ENCODE measurements around the gene SLIT1. TPM values are rescaled to one million over a fixed set of nuclear protein-coding genes. Genes with fewer than 3 reads are reported as not detected.

SLIT1 gene
- total and polyA plus RNA-seq, 2 donors (not counting 1 experiment from before 2014, with no cell fraction given): 0.15 to 0.49 TPM

DNA sequence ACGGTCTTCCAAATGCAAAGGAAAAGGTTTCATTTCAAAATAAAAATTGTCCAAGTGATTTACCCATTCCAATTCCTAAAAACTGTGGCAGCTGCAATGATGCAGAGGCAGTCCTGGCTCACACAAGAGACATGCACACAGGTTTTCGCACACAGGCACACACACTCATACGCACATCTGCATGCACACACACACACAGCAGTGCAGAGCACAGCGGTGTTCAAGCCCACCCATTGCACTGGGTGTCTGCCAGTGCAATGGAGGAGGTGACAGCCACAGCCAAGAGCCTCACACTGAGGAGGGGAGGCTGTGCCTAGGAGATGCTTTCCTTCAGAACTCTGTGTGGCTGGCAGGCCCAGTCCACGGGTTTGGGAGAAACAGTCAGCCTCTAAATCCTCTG is 123.7 kb downstream of the SLIT1 start:
- ATAC-seq (ENCODE audit: low read depth) (no peak), DNase-seq (no peak)
- Histone ChIP-seq H3K9me3 (ENCODE audit: control extremely low read depth in 1 of 3, control insufficient read depth in 2 of 3, insufficient read depth in 1 of 3, low read length in 2 of 3) (peaks cover 0 to 1% (median 0%) of the 10 kb centered on the region in 3 donors), H3K79me2 (ENCODE audit: control insufficient read depth, insufficient read depth, low read length) (no peaks in the 10 kb centered on the region), H3K4me1 (ENCODE audit: control insufficient read depth in 2 of 2, insufficient read depth in 2 of 2, low read length in 2 of 2) (no peaks in the 10 kb centered on the region), H4K20me1 (ENCODE audit: control insufficient read depth, insufficient read depth, low read length, poor library complexity, severe bottlenecking) (no peaks in the 10 kb centered on the region), H3K9ac (ENCODE audit: low read length) (no peak overlapping the region), H3K4me2 (replicated peaks; ENCODE audit: low read depth, low read length, poor library complexity, severe bottlenecking) (no peak overlapping the region), H3K27me3 (replicated peaks in 1 of 4; ENCODE audit: control extremely low read depth in 1 of 4, control insufficient read depth in 3 of 4, insufficient read depth in 4 of 4, low read length in 3 of 4) (no peaks in the 10 kb centered on the region), H3K27ac (ENCODE audit: low read length in 2 of 2) (no peak overlapping the region), H3K4me3 (ENCODE audit: control extremely low read depth in 1 of 5, extremely low read depth in 1 of 5, insufficient read depth in 1 of 5, low read depth in 2 of 5, low read length in 4 of 5) (no peak overlapping the region), H3K36me3 (replicated peaks in 1 of 2; ENCODE audit: control extremely low read depth in 1 of 2, control insufficient read depth in 1 of 2, extremely low read depth in 1 of 2, insufficient read depth in 2 of 2, low read length in 1 of 2) (no peaks in the 10 kb centered on the region), H2AFZ (ENCODE audit: insufficient read depth, low read depth, low read length, poor library complexity, severe bottlenecking) (no peak overlapping the region)
- CTCF ChIA-PET: interaction anchor here (2.4 kb wide), 1 partner anchor 148 kb away, joined by 8 read pairs; no protein-coding TSS in a partner anchor
- no peak overlapping the region for H3K27ac Mint-ChIP-seq
- no peaks in the 10 kb centered on the region for H3K4me1 Mint-ChIP-seq
- peaks cover 3% of the 10 kb centered on the region for H3K9me3 Mint-ChIP-seq (ENCODE audit: insufficient read depth)
- POLR2A ChIA-PET: no interaction called here
- H3K27me3 Mint-ChIP-seq: peaks cover 7% of the 10 kb centered on the region
- intact Hi-C loops (cut with micrococcal nuclease): no loop called here
- WGBS (ENCODE audit: insufficient coverage): 83% methylated on average over 4 of the region's 5 CpGs
- no peak for TF ChIP-seq EZH2 (IDR thresholded peaks at IDR 0.05; ENCODE audit: borderline replicate concordance, insufficient read depth, low read depth, low read length, poor library complexity, severe bottlenecking)
- TF ChIP-seq, protein P1, sequence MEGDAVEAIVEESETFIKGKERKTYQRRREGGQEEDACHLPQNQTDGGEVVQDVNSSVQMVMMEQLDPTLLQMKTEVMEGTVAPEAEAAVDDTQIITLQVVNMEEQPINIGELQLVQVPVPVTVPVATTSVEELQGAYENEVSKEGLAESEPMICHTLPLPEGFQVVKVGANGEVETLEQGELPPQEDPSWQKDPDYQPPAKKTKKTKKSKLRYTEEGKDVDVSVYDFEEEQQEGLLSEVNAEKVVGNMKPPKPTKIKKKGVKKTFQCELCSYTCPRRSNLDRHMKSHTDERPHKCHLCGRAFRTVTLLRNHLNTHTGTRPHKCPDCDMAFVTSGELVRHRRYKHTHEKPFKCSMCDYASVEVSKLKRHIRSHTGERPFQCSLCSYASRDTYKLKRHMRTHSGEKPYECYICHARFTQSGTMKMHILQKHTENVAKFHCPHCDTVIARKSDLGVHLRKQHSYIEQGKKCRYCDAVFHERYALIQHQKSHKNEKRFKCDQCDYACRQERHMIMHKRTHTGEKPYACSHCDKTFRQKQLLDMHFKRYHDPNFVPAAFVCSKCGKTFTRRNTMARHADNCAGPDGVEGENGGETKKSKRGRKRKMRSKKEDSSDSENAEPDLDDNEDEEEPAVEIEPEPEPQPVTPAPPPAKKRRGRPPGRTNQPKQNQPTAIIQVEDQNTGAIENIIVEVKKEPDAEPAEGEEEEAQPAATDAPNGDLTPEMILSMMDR (IDR thresholded peaks at IDR 0.05): no peak
- H3K4me3 Mint-ChIP-seq: no peak overlapping the region

DNA sequence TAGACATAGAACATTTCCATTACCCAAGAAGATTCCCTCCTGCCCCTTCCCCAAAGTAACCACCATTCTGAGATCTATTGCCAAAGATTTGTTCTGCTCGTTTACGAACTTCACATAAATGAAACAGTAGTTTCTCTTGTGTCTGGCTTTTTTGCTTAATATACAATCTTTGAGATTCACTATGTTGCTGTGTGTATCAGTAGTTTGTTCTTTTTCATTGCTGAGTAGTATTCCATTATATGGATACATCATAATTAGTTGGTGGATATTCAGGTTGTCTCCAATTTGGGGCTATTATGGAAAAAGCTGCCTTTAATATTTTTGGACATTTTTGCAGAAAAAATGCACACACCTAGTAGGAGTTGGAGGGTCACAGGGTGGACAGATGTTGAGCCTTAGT is 124.3 kb downstream of the SLIT1 start:
- DNase-seq (no peak), ATAC-seq (ENCODE audit: low read depth) (no peak)
- Histone ChIP-seq H3K4me2 (replicated peaks; ENCODE audit: low read depth, low read length, poor library complexity, severe bottlenecking) (no peak overlapping the region), H3K27ac (ENCODE audit: low read length in 2 of 2) (no peak overlapping the region), H3K4me3 (ENCODE audit: control extremely low read depth in 1 of 5, extremely low read depth in 1 of 5, insufficient read depth in 1 of 5, low read depth in 2 of 5, low read length in 4 of 5) (no peak overlapping the region), H3K4me1 (ENCODE audit: control insufficient read depth in 2 of 2, insufficient read depth in 2 of 2, low read length in 2 of 2) (no peaks in the 10 kb centered on the region), H3K36me3 (replicated peaks in 1 of 2; ENCODE audit: control extremely low read depth in 1 of 2, control insufficient read depth in 1 of 2, extremely low read depth in 1 of 2, insufficient read depth in 2 of 2, low read length in 1 of 2) (no peaks in the 10 kb centered on the region), H3K27me3 (replicated peaks in 1 of 4; ENCODE audit: control extremely low read depth in 1 of 4, control insufficient read depth in 3 of 4, insufficient read depth in 4 of 4, low read length in 3 of 4) (no peaks in the 10 kb centered on the region), H3K79me2 (ENCODE audit: control insufficient read depth, insufficient read depth, low read length) (no peaks in the 10 kb centered on the region), H4K20me1 (ENCODE audit: control insufficient read depth, insufficient read depth, low read length, poor library complexity, severe bottlenecking) (no peaks in the 10 kb centered on the region), H3K9me3 (ENCODE audit: control extremely low read depth in 1 of 3, control insufficient read depth in 2 of 3, insufficient read depth in 1 of 3, low read length in 2 of 3) (peaks cover 0 to 1% (median 0%) of the 10 kb centered on the region in 3 donors), H2AFZ (ENCODE audit: insufficient read depth, low read depth, low read length, poor library complexity, severe bottlenecking) (no peak overlapping the region), H3K9ac (ENCODE audit: low read length) (no peak overlapping the region)
- no peak overlapping the region for H3K27ac Mint-ChIP-seq
- no CpG with 5 or more reads among the region's 2 CpGs for WGBS (ENCODE audit: insufficient coverage)
- peaks cover 7% of the 10 kb centered on the region for H3K27me3 Mint-ChIP-seq
- no peaks in the 10 kb centered on the region for H3K4me1 Mint-ChIP-seq
- POLR2A ChIA-PET: no interaction called here
- no peak overlapping the region for H3K4me3 Mint-ChIP-seq
- peaks cover 3% of the 10 kb centered on the region for H3K9me3 Mint-ChIP-seq (ENCODE audit: insufficient read depth)
- intact Hi-C loops (cut with micrococcal nuclease): no loop called here
- TF ChIP-seq EZH2 (IDR thresholded peaks at IDR 0.05; ENCODE audit: borderline replicate concordance, insufficient read depth, low read depth, low read length, poor library complexity, severe bottlenecking): no peak
- TF ChIP-seq, protein P1 (IDR thresholded peaks at IDR 0.05): no peak
- CTCF ChIA-PET: interaction anchor here (1.0 to 2.4 kb wide), 2 partner anchors 12 to 149 kb away, joined by 3 to 8 read pairs; no protein-coding TSS in a partner anchor
